Occipital lobe (tissue), 2 donors: ENCODE data around the gene SH3PXD2B. TPM values are rescaled to one million over a fixed set of nuclear protein-coding genes. Genes with fewer than 3 reads are reported as not detected.
"Not testable (repeated sequence)": the region's sequence is repeated elsewhere in the genome, so short reads cannot be mapped to it uniquely, and the experiment has no call there.

Experiments used
- DNase-seq: peaks from one replicate; lab custom pipeline; 2025; lab: John Stamatoyannopoulos, UW
- total RNA-seq: library from RNA; depleted of rRNA; stranded (reverse); fragments of >200 nt; gene quantifications from one replicate; pipeline ENCODE4 v1.2.3, GENCODE V29; 2014

SH3PXD2B gene
- total RNA-seq, 1 donor from 2014 or later: 17.6 TPM

GRCh38 chr5:172403817-172404216, 50.5 kb downstream of the SH3PXD2B start:
- DNase-seq: no peak

GRCh38 chr5:172403189-172403796, 51.0 kb downstream of the SH3PXD2B start:
- DNase-seq: peak; percentile 45

DNA sequence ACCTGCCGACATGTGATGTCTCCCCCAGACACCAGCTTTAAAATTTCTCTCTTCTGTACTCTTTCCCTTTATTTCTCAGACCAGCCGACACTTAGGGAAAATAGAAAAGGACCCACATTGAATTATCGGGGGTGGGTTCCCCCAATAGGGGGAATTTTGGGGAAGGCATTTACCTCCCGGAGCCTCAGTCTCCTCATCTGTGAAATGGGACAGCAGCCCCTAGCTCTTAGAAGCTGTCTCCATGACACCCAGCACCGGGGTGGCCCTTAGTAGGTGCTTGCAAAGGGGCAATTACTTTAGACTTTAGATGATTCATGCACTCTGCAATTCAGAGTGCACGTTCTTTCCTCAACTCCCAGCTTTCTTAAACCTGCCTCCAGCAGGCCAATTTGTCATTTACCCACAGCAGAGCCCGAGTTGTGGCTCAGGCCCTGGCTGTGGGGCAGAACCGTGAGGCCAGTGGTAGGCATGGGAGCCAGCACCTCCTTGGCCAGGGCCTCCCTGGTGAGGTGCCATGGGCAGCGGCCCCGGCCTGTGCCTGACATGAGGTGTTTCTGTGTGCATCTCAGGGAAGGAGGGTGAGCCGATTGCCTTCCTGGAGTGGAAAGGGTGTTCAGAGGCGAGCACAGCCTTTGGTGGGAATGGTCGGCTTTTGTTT, 51.7 kb downstream of the SH3PXD2B start:
- DNase-seq: no peak

GRCh38 chr5:172402031-172402430, 52.3 kb downstream of the SH3PXD2B start:
- DNase-seq: not testable (repeated sequence)

DNA sequence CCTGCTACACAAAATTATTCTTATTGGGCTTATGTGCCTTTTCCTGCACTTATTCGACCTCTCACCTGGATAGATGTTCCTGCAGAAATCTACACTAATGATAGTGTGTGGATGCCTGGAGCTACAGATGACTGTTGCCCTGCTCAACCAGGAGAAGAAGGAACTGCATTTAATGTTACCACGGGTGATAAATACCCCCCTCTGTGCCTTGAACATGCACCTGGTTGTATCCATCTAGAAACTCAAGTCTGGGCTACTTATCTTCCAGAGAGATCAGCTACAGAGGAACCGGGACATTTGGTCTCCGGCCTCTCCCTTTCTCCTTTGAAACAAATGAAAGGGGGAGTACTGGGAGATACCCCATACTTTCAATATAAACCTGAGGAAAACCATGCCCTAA, 54.5 kb downstream of the SH3PXD2B start:
- no peak for DNase-seq

DNA sequence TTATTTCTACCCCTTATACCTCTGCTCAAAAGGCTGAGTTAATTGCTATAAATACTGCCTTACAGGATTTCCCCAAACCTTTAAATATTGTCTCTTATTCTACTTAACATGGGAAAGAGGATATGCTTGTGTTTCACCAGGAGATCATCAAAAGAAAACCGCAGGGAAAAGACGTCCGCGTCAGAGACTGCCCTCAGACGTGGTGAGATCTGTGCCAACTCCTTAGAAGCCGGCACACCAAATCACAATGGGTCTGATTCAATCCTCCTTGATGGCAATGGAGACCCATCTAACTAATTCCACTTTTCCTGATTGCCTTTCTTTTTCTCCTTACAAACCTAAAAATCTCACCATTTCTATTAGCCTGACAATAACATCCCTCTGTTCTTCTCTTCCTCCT, 55.0 kb downstream of the SH3PXD2B start:
- no peak for DNase-seq

GRCh38 chr5:172398645-172399044, 55.7 kb downstream of the SH3PXD2B start:
- DNase-seq: not testable (repeated sequence)

DNA sequence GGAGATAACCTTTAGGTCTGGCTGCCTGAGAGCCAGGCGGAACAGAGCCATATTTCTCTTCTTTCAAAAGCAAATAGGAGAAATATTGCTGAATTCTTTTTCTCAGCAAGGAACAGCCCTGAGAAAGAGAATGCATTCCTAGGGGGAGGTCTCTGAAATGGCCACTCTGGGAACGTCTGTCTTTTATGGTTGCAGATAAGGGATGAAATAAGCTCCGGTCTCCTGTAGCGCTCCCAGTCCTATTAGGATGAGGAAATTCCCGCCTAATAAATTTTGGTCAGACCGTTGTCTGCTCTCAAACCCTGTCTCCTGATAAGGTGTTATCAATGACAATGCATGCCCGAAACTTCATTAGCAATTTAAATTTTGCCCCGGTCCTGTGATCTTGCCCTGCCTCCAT, 57.3 kb downstream of the SH3PXD2B start:
- DNase-seq: not testable (repeated sequence)

GRCh38 chr5:172396220-172396619, 58.1 kb downstream of the SH3PXD2B start:
- DNase-seq: no peak

- DNase-seq: no peak
Observed at GRCh38 chr5:172395483-172395882, 58.8 kb downstream of the SH3PXD2B start.

DNA sequence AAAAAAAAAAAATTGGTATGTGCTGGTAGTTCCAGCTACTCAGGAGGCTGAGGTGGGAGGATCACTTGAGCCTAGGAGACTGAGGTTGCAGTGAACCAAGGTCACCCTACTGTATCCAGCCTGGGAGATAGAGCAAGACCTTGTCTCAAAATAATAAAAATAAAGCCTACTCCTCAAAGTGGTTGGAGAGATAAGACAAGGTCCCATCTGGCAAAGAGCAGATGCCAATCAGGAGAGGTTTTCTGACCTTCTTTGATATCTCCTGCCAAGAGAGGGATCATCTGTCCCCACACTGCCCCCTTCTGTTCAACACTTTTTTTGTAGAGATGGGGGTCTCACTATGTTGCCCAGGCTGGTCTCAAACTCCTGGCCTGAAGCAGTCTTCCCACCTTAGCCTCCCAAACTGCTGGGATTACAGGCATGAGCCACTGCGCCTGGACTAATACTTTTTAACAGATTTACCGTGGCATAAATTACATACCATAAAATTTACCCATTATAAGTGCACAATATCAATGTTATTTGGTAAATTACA, 64.7 kb downstream of the SH3PXD2B start:
- DNase-seq: no peak

GRCh38 chr5:172388246-172388733, 66.0 kb downstream of the SH3PXD2B start:
- DNase-seq: no peak

DNA sequence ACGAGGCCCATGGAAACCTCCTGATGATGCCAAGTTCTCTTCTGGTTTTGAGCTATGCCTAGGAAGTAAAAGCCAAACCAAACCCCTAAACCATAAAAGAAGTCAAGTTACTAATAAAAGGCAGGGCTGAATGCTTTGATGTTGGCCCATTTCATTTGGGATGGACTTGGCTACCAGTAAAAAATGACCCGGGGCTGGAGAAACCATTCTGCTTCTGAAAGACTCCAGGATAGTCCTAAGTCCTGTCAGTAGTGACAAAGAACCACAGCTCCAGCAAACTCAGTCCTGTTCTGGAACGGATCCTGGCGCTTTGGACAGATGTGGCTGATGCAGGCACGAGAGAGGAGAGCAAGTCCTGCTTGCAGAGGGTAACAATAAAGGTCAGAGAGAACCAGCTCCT, 68.6 kb downstream of the SH3PXD2B start:
- DNase-seq: no peak

DNA sequence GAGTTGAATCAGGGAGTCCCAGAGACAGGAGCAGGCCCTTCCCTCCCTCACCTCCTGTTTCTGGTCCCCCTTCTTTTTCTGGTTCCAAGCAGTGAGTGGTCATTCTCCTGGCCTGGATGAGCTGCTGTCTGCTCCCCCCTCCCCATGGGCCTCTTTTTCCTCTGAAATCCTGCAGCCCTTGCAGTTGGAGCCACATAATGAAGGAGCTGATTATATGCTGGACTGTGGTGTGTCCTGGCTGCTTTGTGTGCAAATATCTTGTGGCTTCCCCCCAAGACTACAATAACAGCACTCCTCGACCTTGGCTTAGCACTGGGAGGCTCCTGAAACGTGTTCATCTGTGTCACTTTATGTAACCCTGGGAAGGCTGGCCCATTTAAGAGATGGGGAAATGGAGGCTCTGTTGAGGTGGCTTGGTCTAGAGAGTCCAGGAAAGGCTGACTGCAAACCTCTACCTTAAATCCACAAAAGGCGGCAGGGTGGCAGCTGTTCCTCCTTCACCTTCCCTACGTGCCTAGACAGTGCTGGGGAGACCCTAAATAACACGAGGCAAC, 69.2 kb downstream of the SH3PXD2B start:
- DNase-seq: no peak

DNA sequence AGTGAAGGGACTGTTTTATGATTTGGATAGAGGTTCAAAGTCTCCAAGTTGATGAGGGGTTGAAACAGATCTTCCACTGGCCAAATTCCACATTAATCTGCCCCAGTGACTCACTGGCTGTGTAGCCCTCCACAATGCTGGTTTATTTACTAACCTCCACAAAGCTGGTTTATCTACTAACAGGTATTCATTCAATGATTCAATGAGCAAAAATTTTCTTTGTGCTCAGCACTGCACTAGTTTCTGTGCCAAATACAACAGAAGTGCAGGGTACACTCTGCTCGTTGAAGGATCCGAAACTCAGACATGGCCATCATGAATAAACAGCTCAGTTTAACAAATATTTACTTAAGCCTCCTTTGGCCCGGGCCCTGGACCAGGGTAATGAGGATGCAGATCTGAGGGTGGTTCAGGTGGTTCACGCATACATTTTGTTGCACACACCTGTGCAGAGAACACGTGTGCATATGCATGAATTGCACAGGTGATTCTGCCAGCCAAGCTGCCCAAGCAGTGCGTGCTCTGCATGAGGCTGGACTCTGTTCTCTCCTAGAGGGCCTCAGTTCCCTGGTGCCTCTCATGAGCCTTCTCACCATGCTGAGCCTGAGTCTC, 71.0 kb downstream of the SH3PXD2B start:
- no peak for DNase-seq

- peak; percentile 47 for DNase-seq
Observed at GRCh38 chr5:172380987-172381643, 73.2 kb downstream of the SH3PXD2B start.

DNA sequence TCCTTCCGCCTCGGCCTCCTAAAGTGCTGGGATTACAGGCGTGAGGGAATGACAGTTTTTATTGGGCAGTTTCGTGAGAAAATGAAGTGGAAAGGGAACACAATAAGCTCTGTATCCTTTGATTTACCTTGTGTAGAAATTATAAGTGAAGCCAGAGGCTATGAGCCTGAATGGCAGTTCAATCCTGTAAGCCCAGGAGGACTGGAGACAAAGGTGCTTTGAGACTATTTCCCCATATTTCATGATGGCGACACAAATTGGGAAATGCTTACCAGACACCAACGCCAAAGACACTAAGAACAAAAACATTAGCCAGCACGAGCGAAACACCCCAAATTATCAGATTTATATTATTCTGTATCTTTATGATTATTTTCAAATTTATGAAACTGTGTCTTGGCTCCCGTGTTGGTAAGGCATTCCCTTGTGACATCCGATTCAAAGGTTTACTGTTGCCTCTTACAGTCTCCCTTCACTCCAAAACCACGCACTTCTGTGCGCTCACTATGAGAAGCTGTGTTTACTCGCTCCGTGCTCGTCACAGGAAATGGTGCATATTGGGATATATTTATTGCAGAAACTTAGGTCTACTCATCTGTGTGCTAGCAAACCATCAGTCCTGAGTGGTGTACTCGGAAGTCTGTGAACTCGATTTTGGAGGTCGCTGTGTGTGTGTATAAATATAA, 73.9 kb downstream of the SH3PXD2B start:
- no peak for DNase-seq

GRCh38 chr5:172379481-172379880, 74.8 kb downstream of the SH3PXD2B start:
- no peak for DNase-seq

DNA sequence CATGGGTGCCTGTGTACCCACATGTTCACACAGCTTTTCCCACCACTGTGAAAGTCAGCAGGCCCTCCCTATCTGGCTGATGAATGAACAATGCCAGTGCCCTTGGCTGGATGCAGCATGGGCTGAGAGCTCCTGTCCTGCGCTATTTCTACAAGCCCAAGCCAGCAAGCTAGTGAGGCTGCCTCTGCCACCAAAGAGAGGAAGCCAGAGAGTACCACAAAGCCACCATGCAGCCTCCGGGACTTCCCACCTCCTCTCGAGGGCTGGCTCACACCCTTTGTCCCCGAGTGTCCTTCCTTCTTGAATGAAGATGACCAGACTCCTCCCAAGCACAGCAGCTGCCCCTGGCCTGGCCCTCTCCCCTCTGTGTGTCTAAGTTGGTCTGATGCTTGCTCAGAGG, 76.5 kb downstream of the SH3PXD2B start:
- no peak for DNase-seq

GRCh38 chr5:172377438-172377837, 76.9 kb downstream of the SH3PXD2B start:
- DNase-seq: no peak

- DNase-seq: no peak
Observed at GRCh38 chr5:172374783-172375182, 79.5 kb downstream of the SH3PXD2B start.
